Mesothelial cell of epicardium (in vitro differentiated cells): ENCODE data around the gene ARMH4. TPM values are rescaled to one million over a fixed set of nuclear protein-coding genes. Genes with fewer than 3 reads are reported as not detected.

Experiments used
- DNase-seq, 2 experiments: peaks; one replicate each; pipeline ENCODE4 v3.0.0; 2021; ENCODE audit warnings: low spot score in 2 of 2; ENCODE audit not compliant: unreplicated experiment in 2 of 2
- H3K27ac Mint-ChIP-seq: 2 replicates; pipeline ENCODE4 v1.8.0; 2021; ENCODE audit warnings: mixed read lengths
- H3K27me3 Mint-ChIP-seq: 2 replicates; pipeline ENCODE4 v1.8.0; 2021; ENCODE audit warnings: low read depth, mixed read lengths
- H3K36me3 Mint-ChIP-seq: 2 replicates; pipeline ENCODE4 v1.8.0; 2021; ENCODE audit warnings: mixed read lengths
- H3K4me1 Mint-ChIP-seq: 2 replicates; pipeline ENCODE4 v1.8.0; 2021; ENCODE audit warnings: mixed read lengths
- H3K4me3 Mint-ChIP-seq: 2 replicates; pipeline ENCODE4 v1.8.0; 2021; ENCODE audit warnings: mild to moderate bottlenecking, moderate library complexity, mixed read lengths
- H3K9me3 Mint-ChIP-seq: 2 replicates; pipeline ENCODE4 v1.8.0; 2021; ENCODE audit warnings: mixed read lengths
- CTCF ChIP-seq: fragments of 200-600 bp; sonication (generic); IDR thresholded peaks from one replicate; pipeline ENCODE4 v1.5.0; 2021; ENCODE audit warnings: antibody characterized with exemption; ENCODE audit not compliant: unreplicated experiment
- total RNA-seq: library from RNA; stranded (reverse); gene quantifications from 3 replicates; pipeline ENCODE4 v1.2.1, GENCODE V29; 2021

Gene ARMH4
- total RNA-seq, 1 donor from 2014 or later = 19.8 TPM

- TF ChIP-seq CTCF = no peak
- Mint-ChIP-seq H3K27me3 (no peaks in the 10 kb centered on the region), H3K9me3 (peaks cover 17% of the 10 kb centered on the region), H3K27ac (no peak overlapping the region), H3K4me1 (peaks cover 9% of the 10 kb centered on the region), H3K36me3 (peaks cover 12% of the 10 kb centered on the region), H3K4me3 (no peak overlapping the region)
- no peak for DNase-seq
Observed at GRCh38 chr14:58121530-58122186, 30.4 kb downstream of the ARMH4 start.

- no peak for TF ChIP-seq CTCF
- Mint-ChIP-seq H3K27me3 (peaks cover 1% of the 10 kb centered on the region), H3K4me3 (no peak overlapping the region), H3K36me3 (peaks cover 9% of the 10 kb centered on the region), H3K27ac (no peak overlapping the region), H3K4me1 (peaks cover 9% of the 10 kb centered on the region), H3K9me3 (peaks cover 14% of the 10 kb centered on the region)
- DNase-seq = no peak
Observed at GRCh38 chr14:58119381-58119780, 32.6 kb downstream of the ARMH4 start.

GRCh38 chr14:58118097-58118815, 33.8 kb downstream of the ARMH4 start:
- no peak for TF ChIP-seq CTCF
- Mint-ChIP-seq H3K36me3 (peaks cover 9% of the 10 kb centered on the region), H3K27ac (no peak overlapping the region), H3K4me3 (no peak overlapping the region), H3K9me3 (peaks cover 16% of the 10 kb centered on the region), H3K4me1 (peaks cover 9% of the 10 kb centered on the region), H3K27me3 (peaks cover 1% of the 10 kb centered on the region)
- no peak for DNase-seq

GRCh38 chr14:58109744-58110143, 42.3 kb downstream of the ARMH4 start:
- no peak overlapping the region for H3K4me3 Mint-ChIP-seq
- no peak for DNase-seq
- no peak for TF ChIP-seq CTCF
- no peak overlapping the region for H3K27ac Mint-ChIP-seq
- peaks cover 2% of the 10 kb centered on the region for H3K36me3 Mint-ChIP-seq
- no peaks in the 10 kb centered on the region for H3K4me1 Mint-ChIP-seq
- peaks cover 14% of the 10 kb centered on the region for H3K27me3 Mint-ChIP-seq
- peaks cover 6% of the 10 kb centered on the region for H3K9me3 Mint-ChIP-seq

- no peak for TF ChIP-seq CTCF
- H3K4me1 Mint-ChIP-seq = no peaks in the 10 kb centered on the region
- no peak overlapping the region for H3K4me3 Mint-ChIP-seq
- no peak for DNase-seq
- H3K27ac Mint-ChIP-seq = no peak overlapping the region
- no peaks in the 10 kb centered on the region for H3K36me3 Mint-ChIP-seq
- H3K27me3 Mint-ChIP-seq = peaks cover 18% of the 10 kb centered on the region
- no peaks in the 10 kb centered on the region for H3K9me3 Mint-ChIP-seq
Observed at GRCh38 chr14:58108717-58109116, 43.3 kb downstream of the ARMH4 start.
